Measurements from ENCODE around the gene CPB1. TPM values are rescaled to one million over a fixed set of nuclear protein-coding genes. Genes with fewer than 3 reads are reported as not detected.

Gene CPB1
- total RNA-seq, 4 donors from 2014 or later, result 0.41 TPM; not detected in 3

GRCh38 chr3:148829926-148830325 is 2.3 kb downstream of the CPB1 start:
- WGBS, 2 donors (ENCODE audit: low coverage in 1 of 2), result 72 to 82% methylated on average over 2 to 3 of the region's 3 CpGs
- DNase-seq, result no peak
- Histone ChIP-seq H3K27ac (no peak overlapping the region), H3K4me3 (no peak overlapping the region), H3K36me3 (no peaks in the 10 kb centered on the region), H3K9me3 (no peaks in the 10 kb centered on the region), H3K4me1 (no peaks in the 10 kb centered on the region), H3K27me3 (no peaks in the 10 kb centered on the region)
- in situ Hi-C loops (cut with MboI; ENCODE audit: low pct_ligation_motif_present in 1 of 4, low pct_unique_long_range_greater_than_20kb in 1 of 4, low sequenced_read_pairs in 3 of 4), result no loop called here
- TF ChIP-seq POLR2A (IDR thresholded peaks at IDR 0.05) (no peak), CTCF (IDR thresholded peaks at IDR 0.05) (no peak), POLR2AphosphoS5 (IDR thresholded peaks at IDR 0.05) (no peak), EP300 (IDR thresholded peaks at IDR 0.05; ENCODE audit: low read depth) (no peak)
- intact Hi-C loops (cut with DNase I; ENCODE audit: low total_unique reads), result no loop called here

GRCh38 chr3:148833223-148833622 is 5.6 kb downstream of the CPB1 start:
- Histone ChIP-seq H3K27ac (no peak overlapping the region), H3K9me3 (no peaks in the 10 kb centered on the region)
- intact Hi-C loops (cut with DNase I; ENCODE audit: low total_unique reads), result no loop called here

GRCh38 chr3:148839805-148840204 is 12.2 kb downstream of the CPB1 start:
- H3K27ac ChIP-seq, result no peak overlapping the region
- in situ Hi-C loops (cut with MboI; ENCODE audit: low pct_ligation_motif_present in 1 of 4, low pct_unique_long_range_greater_than_20kb in 1 of 4, low sequenced_read_pairs in 3 of 4), result no loop called here
- no peak for DNase-seq

More at GRCh38 chr3:148833223-148833622, 5.6 kb downstream of the CPB1 start:
- Histone ChIP-seq H3K4me1 (no peaks in the 10 kb centered on the region), H3K4me3 (no peak overlapping the region), H3K27me3 (no peaks in the 10 kb centered on the region), H3K36me3 (no peaks in the 10 kb centered on the region)
- in situ Hi-C loops (cut with MboI; ENCODE audit: low pct_ligation_motif_present in 1 of 4, low pct_unique_long_range_greater_than_20kb in 1 of 4, low sequenced_read_pairs in 3 of 4), result no loop called here
- WGBS, 2 donors (ENCODE audit: low coverage in 1 of 2), result 90% methylated on average over 3 of the region's 3 CpGs; no CpG with 5 or more reads in 1 of the 2 donors
- TF ChIP-seq EP300 (IDR thresholded peaks at IDR 0.05; ENCODE audit: low read depth) (no peak), CTCF (IDR thresholded peaks at IDR 0.05) (no peak), POLR2A (IDR thresholded peaks at IDR 0.05) (no peak), POLR2AphosphoS5 (IDR thresholded peaks at IDR 0.05) (no peak)
- DNase-seq, result no peak

GRCh38 chr3:148840451-148840850 is 12.8 kb downstream of the CPB1 start:
- WGBS, 2 donors (ENCODE audit: low coverage in 1 of 2), result 78 to 80% methylated on average over 1 to 4 of the region's 4 CpGs
- Histone ChIP-seq H3K36me3 (no peaks in the 10 kb centered on the region), H3K27me3 (no peaks in the 10 kb centered on the region), H3K4me1 (no peaks in the 10 kb centered on the region), H3K27ac (no peak overlapping the region), H3K4me3 (no peak overlapping the region), H3K9me3 (no peaks in the 10 kb centered on the region)
- no peak for DNase-seq
- intact Hi-C loops (cut with DNase I; ENCODE audit: low total_unique reads), result no loop called here
- no peak for TF ChIP-seq POLR2AphosphoS5 (IDR thresholded peaks at IDR 0.05)
- no peak for TF ChIP-seq POLR2A (IDR thresholded peaks at IDR 0.05)
- TF ChIP-seq CTCF (IDR thresholded peaks at IDR 0.05), result no peak
- in situ Hi-C loops (cut with MboI; ENCODE audit: low pct_ligation_motif_present in 1 of 4, low pct_unique_long_range_greater_than_20kb in 1 of 4, low sequenced_read_pairs in 3 of 4), result no loop called here

More at GRCh38 chr3:148839805-148840204, 12.2 kb downstream of the CPB1 start:
- no peaks in the 10 kb centered on the region for H3K9me3 ChIP-seq
- intact Hi-C loops (cut with DNase I; ENCODE audit: low total_unique reads), result no loop called here
- H3K4me1 ChIP-seq, result no peaks in the 10 kb centered on the region
- no peaks in the 10 kb centered on the region for H3K36me3 ChIP-seq
- TF ChIP-seq EP300 (IDR thresholded peaks at IDR 0.05; ENCODE audit: low read depth) (no peak), POLR2AphosphoS5 (IDR thresholded peaks at IDR 0.05) (no peak), CTCF (IDR thresholded peaks at IDR 0.05) (no peak), POLR2A (IDR thresholded peaks at IDR 0.05) (no peak)
- no peak overlapping the region for H3K4me3 ChIP-seq
- H3K27me3 ChIP-seq, result no peaks in the 10 kb centered on the region
